ENCODE results near the gene ERCC6L2.
A peak's percentile ranks its signal among the peaks of the same experiment; 100 is the strongest.

ERCC6L2 gene

GRCh38 chr9:95891067-95891671 is 15.7 kb downstream of the ERCC6L2 start:
- H3K4me3 ChIP-seq (ENCODE audit: low read depth, low read length): no peak overlapping the region
- no peak for TF ChIP-seq CTCF (IDR thresholded peaks at IDR 0.05; ENCODE audit: low read depth, low read length, missing control alignments)
- no peak for DNase-seq (ENCODE audit: low read depth)

GRCh38 chr9:95892690-95893089 is 17.2 kb downstream of the ERCC6L2 start:
- H3K4me3 ChIP-seq (ENCODE audit: low read depth, low read length): no peak overlapping the region
- no peak for TF ChIP-seq CTCF (IDR thresholded peaks at IDR 0.05; ENCODE audit: low read depth, low read length, missing control alignments)
- no peak for DNase-seq (ENCODE audit: low read depth)

- no peak for TF ChIP-seq CTCF (IDR thresholded peaks at IDR 0.05; ENCODE audit: low read depth, low read length, missing control alignments)
- no peak overlapping the region for H3K4me3 ChIP-seq (ENCODE audit: low read depth, low read length)
- DNase-seq (ENCODE audit: low read depth): peak; percentile 29
Measured at GRCh38 chr9:95896580-95896979, 21.1 kb downstream of the ERCC6L2 start.

GRCh38 chr9:95901506-95901905 is 26.0 kb downstream of the ERCC6L2 start:
- no peak for DNase-seq (ENCODE audit: low read depth)
- no peak overlapping the region for H3K4me3 ChIP-seq (ENCODE audit: low read depth, low read length)
- TF ChIP-seq CTCF (IDR thresholded peaks at IDR 0.05; ENCODE audit: low read depth, low read length, missing control alignments): no peak

GRCh38 chr9:95903398-95903797 is 27.9 kb downstream of the ERCC6L2 start:
- H3K4me3 ChIP-seq (ENCODE audit: low read depth, low read length): no peak overlapping the region
- no peak for TF ChIP-seq CTCF (IDR thresholded peaks at IDR 0.05; ENCODE audit: low read depth, low read length, missing control alignments)
- no peak for DNase-seq (ENCODE audit: low read depth)

GRCh38 chr9:95907794-95908193 is 32.3 kb downstream of the ERCC6L2 start:
- no peak for DNase-seq (ENCODE audit: low read depth)
- H3K4me3 ChIP-seq (ENCODE audit: low read depth, low read length): no peak overlapping the region
- TF ChIP-seq CTCF (IDR thresholded peaks at IDR 0.05; ENCODE audit: low read depth, low read length, missing control alignments): peak; percentile 49

- DNase-seq (ENCODE audit: low read depth): no peak
Measured at GRCh38 chr9:95910023-95910707, 34.7 kb downstream of the ERCC6L2 start.

More at GRCh38 chr9:95910023-95910707, 34.7 kb downstream of the ERCC6L2 start:
- no peak for TF ChIP-seq CTCF (IDR thresholded peaks at IDR 0.05; ENCODE audit: low read depth, low read length, missing control alignments)
- no peak overlapping the region for H3K4me3 ChIP-seq (ENCODE audit: low read depth, low read length)
